ENCODE results near the gene NFE2L1.
"Not testable (repeated sequence)": the region's sequence is repeated elsewhere in the genome, so short reads cannot be mapped to it uniquely, and the experiment has no call there.

The NFE2L1 gene

GRCh38 chr17:48048384-48049126, 396 bp downstream of the NFE2L1 start:
- peak; percentile 71 for DNase-seq

DNA sequence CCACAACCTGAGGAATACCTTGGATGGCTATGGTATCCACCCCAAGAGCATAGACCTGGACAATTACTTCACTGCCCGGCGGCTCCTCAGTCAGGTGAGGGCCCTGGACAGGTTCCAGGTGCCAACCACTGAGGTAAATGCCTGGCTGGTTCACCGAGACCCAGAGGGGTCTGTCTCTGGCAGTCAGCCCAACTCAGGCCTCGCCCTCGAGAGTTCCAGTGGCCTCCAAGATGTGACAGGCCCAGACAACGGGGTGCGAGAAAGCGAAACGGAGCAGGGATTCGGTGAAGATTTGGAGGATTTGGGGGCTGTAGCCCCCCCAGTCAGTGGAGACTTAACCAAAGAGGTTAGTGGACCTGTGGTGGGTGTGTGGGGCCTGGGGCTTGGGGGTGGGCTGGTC, 3.1 kb downstream of the NFE2L1 start:
- no peak for DNase-seq

DNA sequence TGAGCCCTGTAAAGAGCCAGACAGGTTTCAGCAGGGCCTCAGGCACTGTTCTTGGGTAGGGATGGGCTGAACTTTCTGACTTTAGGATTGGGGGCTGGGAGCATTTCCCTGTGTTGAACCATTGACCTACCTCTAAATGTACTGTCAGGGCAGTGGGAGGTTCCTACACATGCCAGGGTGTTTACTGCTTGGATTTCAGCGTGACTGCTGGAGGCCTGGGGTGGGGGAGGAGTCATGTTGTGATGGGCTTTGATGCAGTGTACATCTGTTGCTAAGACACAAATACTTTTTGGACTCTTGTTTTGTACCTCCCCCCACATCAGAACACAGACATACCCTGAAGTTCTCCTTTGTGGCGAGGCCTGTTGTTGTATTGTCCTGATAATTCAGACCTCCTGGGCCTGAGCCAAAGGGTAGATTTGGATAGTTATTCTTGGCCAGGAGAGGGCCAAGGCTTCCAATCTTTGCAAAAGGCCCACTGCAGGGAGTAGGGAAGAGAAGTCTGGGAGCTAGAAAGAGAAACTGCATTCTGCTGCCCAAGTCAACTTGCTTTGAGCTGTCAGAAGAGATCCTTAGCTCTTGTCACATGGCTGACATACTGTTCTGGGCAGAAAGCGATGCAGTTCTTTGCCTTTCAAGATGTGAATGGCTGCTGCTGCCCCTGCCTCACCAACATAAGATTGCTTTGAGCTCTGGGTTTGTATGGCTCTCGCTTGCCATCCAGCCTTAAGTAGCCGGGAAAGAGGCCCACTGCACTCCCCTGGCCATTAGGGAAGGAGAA, 3.7 kb downstream of the NFE2L1 start:
- DNase-seq, result no peak

DNA sequence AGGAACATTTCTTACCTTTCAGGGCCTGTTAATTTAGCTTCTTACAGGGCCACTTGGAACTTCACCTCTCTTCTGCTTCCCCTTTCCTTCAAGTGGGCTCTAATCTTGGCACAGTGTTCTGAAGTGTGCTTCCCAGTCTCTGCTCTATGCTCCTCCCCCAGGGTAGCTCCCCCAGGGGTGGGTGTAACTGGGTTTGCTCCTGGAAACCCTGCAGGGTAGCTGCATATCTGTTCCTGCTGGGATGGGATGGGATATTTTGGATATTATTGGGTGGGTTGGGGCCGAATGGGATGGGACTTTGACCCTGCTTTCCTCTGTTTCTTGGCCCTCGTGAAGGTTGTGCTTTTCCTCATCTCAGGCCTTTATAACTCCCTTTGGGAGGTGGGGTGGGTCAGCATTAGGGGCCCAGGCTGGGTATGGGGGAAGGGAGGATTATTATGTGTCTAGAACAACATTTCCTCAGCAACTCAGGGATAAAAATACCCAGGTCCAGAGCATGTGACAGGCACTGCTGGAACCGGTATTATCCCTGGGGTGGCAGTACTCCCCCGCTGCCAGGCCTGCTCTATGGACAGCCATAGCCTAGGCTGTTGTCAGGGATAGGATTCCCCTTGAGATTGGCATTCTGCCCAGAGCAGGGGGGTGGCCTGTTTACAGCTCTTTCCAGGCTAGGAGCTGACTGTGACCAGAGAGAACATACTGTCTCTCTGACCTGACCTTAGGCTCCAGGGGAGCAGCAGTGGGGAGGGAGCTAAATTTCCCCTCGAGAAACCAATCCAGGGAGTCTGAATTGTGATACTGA, 5.0 kb downstream of the NFE2L1 start:
- DNase-seq, result peak; percentile 85

- no peak for DNase-seq
These were observed 5.6 kb downstream of the NFE2L1 start for GRCh38 chr17:48053758-48054237.

GRCh38 chr17:48054238-48055185, 6.4 kb downstream of the NFE2L1 start:
- peak; percentile 16 for DNase-seq

GRCh38 chr17:48055531-48056245, 7.5 kb downstream of the NFE2L1 start:
- no peak for DNase-seq

DNA sequence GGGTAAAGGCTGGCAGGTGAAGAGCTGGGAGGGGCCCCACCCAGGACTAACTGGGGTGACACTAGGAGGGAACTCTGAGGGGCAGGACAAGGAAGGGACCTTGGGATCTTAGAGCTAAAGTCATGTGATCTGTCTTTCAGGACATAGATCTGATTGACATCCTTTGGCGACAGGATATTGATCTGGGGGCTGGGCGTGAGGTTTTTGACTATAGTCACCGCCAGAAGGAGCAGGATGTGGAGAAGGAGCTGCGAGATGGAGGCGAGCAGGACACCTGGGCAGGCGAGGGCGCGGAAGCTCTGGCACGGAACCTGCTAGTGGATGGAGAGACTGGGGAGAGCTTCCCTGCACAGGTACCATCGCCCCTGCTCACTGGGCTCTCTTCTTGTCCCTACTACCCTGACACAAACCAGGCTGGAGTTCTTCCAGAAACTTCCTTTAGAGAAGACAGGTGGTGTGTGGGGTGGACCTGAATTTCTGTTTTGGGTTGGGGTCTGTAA, 8.1 kb downstream of the NFE2L1 start:
- no peak for DNase-seq

GRCh38 chr17:48056879-48057278, 8.7 kb downstream of the NFE2L1 start:
- DNase-seq, result no peak

DNA sequence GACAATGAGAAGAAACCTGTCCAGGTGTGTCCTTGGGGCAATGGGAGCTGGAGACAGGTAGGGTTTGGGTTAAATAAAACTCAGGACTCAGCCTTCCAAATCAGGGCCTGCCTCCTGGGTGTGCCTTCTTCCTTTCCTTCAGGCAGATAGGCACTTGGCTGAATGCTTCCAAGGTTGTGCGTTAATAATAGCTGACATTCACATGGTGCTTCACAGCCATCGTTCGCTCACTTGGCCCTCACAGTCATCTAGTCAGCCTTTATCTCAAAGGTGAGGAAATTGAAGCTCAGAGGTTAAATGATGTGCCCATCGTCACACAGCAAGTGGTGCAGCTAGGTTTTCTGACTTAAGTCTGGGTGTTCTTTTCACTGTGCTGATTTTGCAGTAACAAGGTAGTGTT, 9.5 kb downstream of the NFE2L1 start:
- no peak for DNase-seq

DNA sequence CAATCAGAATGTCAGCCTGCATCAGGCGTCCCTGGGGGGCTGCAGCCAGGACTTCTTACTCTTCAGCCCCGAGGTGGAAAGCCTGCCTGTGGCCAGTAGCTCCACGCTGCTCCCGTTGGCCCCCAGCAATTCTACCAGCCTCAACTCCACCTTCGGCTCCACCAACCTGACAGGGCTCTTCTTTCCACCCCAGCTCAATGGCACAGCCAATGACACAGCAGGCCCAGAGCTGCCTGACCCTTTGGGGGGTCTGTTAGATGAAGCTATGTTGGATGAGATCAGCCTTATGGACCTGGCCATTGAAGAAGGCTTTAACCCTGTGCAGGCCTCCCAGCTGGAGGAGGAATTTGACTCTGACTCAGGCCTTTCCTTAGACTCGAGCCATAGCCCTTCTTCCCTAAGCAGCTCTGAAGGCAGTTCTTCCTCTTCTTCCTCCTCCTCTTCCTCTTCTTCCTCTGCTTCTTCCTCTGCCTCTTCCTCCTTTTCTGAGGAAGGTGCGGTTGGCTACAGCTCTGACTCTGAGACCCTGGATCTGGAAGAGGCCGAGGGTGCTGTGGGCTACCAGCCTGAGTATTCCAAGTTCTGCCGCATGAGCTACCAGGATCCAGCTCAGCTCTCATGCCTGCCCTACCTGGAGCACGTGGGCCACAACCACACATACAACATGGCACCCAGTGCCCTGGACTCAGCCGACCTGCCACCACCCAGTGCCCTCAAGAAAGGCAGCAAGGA, 10.4 kb downstream of the NFE2L1 start:
- no peak for DNase-seq

DNA sequence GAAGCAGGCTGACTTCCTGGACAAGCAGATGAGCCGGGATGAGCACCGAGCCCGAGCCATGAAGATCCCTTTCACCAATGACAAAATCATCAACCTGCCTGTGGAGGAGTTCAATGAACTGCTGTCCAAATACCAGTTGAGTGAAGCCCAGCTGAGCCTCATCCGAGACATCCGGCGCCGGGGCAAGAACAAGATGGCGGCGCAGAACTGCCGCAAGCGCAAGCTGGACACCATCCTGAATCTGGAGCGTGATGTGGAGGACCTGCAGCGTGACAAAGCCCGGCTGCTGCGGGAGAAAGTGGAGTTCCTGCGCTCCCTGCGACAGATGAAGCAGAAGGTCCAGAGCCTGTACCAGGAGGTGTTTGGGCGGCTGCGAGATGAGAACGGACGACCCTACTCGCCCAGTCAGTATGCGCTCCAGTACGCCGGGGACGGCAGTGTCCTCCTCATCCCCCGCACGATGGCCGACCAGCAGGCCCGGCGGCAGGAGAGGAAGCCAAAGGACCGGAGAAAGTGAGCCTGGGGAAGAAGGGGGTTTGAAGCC, 11.0 kb downstream of the NFE2L1 start:
- no peak for DNase-seq

- no peak for DNase-seq
These were observed 12.1 kb downstream of the NFE2L1 start for GRCh38 chr17:48060249-48060648.

DNA sequence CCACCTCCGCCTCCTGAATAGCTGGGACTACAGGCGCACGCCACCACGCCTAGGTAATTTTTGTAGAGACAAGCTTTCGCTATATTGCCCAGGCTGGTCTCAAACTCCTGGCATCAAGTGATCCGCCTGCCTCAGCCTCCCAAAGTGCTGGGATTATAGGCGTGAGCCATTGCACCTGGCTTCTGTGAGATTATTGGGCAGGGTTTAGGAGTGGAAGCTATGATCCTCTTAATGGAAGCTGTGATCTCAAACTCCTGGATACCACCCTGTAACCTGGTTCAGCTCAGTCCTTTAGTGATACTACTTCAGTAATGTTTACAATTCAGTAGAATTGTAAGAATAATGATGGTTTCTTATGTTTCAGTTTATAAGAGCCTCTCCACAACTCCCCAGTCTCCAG, 14.1 kb downstream of the NFE2L1 start:
- no peak for DNase-seq

- DNase-seq, result no peak
These were observed 16.5 kb downstream of the NFE2L1 start for GRCh38 chr17:48064638-48065037.

DNA sequence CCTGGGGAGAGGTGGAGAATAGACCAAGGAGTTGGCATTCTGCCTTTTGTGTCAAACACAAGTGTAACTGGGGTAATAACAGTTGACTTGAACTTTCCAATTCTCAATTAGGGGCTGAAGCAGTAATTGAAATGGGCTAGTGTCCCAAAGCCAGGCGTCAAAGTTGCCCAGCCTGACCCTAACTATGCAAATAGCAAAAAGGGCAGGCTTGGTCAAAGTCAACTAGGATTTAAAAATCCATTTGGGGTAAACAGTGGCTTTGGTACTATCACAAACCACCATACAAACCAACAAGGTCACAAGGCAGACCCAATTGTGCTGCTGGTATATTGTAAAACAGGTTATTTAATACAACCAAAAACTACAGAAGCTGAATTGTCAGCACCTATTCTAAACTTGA, 18.0 kb downstream of the NFE2L1 start:
- no peak for DNase-seq

DNA sequence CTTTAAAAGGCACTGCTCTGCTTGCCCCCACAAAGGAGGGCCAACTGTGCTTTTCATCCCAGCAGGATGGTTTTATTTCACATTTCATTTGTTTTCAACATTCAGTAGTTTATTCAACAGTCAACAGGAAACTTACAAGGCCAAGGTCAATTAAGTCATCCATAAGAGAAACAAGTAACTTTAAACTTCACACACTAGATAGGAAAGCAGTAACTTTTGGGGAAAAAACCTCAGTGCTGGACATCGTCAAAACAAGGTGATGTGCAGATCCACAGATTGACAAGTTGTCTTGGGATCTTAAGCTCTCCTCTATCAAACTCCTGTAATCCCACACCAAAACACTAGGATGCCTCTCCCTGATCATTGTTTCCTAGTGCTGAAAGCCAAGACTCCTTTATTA, 18.5 kb downstream of the NFE2L1 start:
- DNase-seq, result no peak

GRCh38 chr17:48067245-48067644, 19.1 kb downstream of the NFE2L1 start:
- no peak for DNase-seq

DNA sequence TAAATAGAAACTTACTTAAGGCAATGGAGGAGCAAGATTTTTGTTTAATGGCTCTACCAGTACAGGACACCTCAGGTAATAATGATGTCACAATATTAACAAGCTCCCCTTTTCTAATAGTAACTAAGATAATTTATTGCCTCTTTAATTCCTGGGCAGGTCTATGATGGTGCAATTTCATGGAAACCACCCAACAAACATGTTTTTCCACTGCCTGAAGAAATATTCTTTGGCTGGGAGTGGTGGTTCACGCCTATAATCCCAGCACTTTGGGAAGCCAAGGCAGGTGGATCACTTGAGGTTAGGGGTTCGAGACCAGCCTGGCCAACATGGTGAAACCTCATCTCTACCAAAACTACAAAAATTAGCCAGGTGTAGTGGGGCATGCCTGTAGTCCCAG, 19.6 kb downstream of the NFE2L1 start:
- DNase-seq, result not testable (repeated sequence)

GRCh38 chr17:48068491-48068961, 20.4 kb downstream of the NFE2L1 start:
- DNase-seq, result no peak

All from NCI-H345 (cell line).